GM23248 (cell line): ENCODE results near the gene UNC93A.

Experiments used
- EZH2 ChIP-seq: fragments of 200-600 bp; sonication (generic); IDR thresholded peaks from 2 replicates; pipeline ENCODE4 v1.6.1; 2018; ENCODE audit warnings: antibody characterized with exemption, mild to moderate bottlenecking; ENCODE audit not compliant: insufficient read depth, poor library complexity, severe bottlenecking
- EZH2phosphoT487 ChIP-seq: fragments of 200-600 bp; sonication (generic); IDR thresholded peaks from 2 replicates; pipeline ENCODE4 v1.6.1; 2018; ENCODE audit warnings: antibody characterized with exemption, moderate library complexity, mild to moderate bottlenecking, low read depth; ENCODE audit not compliant: insufficient read depth

- TF ChIP-seq EZH2 (no peak), EZH2phosphoT487 (no peak)
Measured at GRCh38 chr6:167299641-167300308, 8.7 kb downstream of the UNC93A start.
